ENCODE data around the gene ASAP3. TPM values are rescaled to one million over a fixed set of nuclear protein-coding genes. Genes with fewer than 3 reads are reported as not detected.

The ASAP3 gene
- total RNA-seq, 4 donors from 2014 or later, result 69.3 to 75.7 (median 73.6) TPM

DNA sequence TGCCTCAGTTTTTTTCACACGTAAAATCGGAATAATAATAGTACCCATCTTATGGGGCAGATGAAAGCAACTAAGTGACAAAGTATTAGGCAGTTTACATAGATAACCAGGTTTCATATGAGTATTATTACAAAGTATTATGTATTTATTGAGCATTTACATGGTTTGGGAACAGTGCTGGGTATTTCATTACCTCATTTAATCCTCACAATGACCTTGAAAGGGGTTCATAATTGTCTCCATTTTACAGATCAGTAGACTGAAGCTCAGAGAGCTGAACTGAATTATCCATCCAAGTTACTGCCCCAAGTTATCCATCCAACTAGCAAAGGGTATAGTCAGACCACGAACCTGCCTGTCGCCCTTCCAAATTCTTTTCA is 80.6 kb downstream of the ASAP3 start:
- no peak overlapping the region for H3K4me3 ChIP-seq (replicated peaks in 1 of 3)
- intact Hi-C loops (cut with DNase I), result loop anchor here (10.0 kb wide), 1 partner anchor 59 kb away; the partner anchor contains the start of gene HNRNPR

DNA sequence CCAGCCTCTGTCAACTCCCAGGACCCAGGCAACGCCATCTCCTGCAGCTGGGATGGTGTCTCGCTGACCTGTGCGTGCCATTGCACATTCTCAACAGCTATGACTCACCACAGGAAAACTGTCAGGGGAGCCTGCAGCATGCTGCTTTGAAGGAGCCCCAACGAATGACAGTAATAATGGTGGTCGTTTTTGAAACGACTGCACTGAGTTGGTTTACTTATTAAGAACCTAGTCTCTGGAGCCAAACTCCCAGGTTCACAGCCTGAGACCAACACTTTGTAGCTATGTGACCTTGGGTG is 81.0 kb downstream of the ASAP3 start:
- Histone ChIP-seq H3K36me3 (no peaks in the 10 kb centered on the region), H3K27me3 (no peaks in the 10 kb centered on the region), H3K4me1 (peaks cover 5 to 28% of the 10 kb centered on the region in 2 donors), H3K27ac (peak overlapping the region; percentile 19 to 69 (median 69)), H3K9me3 (no peaks in the 10 kb centered on the region), H3K4me3 (replicated peaks in 1 of 3) (no peak overlapping the region)
- intact Hi-C loops (cut with DNase I), result loop anchor here (10.0 kb wide), 1 partner anchor 58 kb away; the partner anchor contains the start of gene HNRNPR
- TF ChIP-seq POLR2A (IDR thresholded peaks at IDR 0.05), result no peak
- TF ChIP-seq, protein P1, sequence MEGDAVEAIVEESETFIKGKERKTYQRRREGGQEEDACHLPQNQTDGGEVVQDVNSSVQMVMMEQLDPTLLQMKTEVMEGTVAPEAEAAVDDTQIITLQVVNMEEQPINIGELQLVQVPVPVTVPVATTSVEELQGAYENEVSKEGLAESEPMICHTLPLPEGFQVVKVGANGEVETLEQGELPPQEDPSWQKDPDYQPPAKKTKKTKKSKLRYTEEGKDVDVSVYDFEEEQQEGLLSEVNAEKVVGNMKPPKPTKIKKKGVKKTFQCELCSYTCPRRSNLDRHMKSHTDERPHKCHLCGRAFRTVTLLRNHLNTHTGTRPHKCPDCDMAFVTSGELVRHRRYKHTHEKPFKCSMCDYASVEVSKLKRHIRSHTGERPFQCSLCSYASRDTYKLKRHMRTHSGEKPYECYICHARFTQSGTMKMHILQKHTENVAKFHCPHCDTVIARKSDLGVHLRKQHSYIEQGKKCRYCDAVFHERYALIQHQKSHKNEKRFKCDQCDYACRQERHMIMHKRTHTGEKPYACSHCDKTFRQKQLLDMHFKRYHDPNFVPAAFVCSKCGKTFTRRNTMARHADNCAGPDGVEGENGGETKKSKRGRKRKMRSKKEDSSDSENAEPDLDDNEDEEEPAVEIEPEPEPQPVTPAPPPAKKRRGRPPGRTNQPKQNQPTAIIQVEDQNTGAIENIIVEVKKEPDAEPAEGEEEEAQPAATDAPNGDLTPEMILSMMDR (IDR thresholded peaks at IDR 0.05), result no peak
- DNase-seq, result no peak
- 32 to 54% methylated on average over 6 of the region's 6 CpGs for WGBS, 2 donors

More for the DNA sequence above, 80.6 kb downstream of the ASAP3 start:
- no peaks in the 10 kb centered on the region for H3K27me3 ChIP-seq
- peak overlapping the region; percentile 19 to 69 (median 69) for H3K27ac ChIP-seq
- H3K4me1 ChIP-seq, result peaks cover 5 to 28% of the 10 kb centered on the region in 2 donors
- peaks cover 0 to 2% of the 10 kb centered on the region in 2 donors for H3K36me3 ChIP-seq
- no peak for DNase-seq
- TF ChIP-seq POLR2A (IDR thresholded peaks at IDR 0.05), result no peak
- TF ChIP-seq, protein P1 (IDR thresholded peaks at IDR 0.05), result no peak
- 52 to 61% methylated on average over 4 of the region's 4 CpGs for WGBS, 2 donors
- H3K9me3 ChIP-seq, result no peaks in the 10 kb centered on the region

DNA sequence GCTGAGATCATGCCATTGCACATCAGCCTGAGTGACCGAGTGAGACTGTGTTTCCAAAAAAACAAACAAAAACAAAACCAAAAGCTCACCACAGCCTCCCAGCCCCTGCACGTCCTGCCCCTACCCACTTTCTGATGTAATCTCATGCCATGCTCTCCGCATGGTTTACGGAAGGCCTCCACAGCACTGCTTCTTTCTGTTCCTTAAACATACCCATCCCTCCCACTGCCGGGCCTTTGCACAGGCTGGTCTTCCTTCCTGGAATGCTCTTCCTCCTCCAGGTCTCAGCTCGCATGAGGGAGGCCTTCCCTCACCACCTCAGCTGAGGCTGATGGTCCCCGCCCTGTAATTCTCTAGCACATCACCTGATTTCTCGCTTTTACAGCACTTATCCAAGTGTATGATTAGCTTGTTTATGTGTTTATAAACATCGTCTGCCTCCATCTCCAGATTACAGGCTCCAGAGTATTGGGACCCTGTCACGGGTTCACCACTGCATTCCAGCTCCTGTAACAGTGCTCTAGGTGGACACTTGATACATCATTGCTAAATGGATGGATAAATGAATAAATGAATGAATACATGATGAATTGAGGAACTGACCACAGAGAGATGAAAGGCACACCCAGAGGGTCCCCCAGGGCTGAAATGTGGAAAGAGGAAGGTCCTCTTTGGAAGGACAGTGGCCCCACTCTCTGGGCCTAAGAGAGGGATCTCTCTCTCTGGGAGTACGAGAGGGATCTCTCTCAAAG is 81.5 kb downstream of the ASAP3 start:
- 83 to 90% methylated on average over 11 of the region's 11 CpGs for WGBS, 2 donors
- TF ChIP-seq, protein P1 (IDR thresholded peaks at IDR 0.05), result no peak
- TF ChIP-seq POLR2A (IDR thresholded peaks at IDR 0.05), result no peak
- Histone ChIP-seq H3K27me3 (no peaks in the 10 kb centered on the region), H3K9me3 (no peaks in the 10 kb centered on the region), H3K4me1 (peaks cover 5 to 28% of the 10 kb centered on the region in 2 donors), H3K4me3 (replicated peaks in 1 of 3) (no peak overlapping the region), H3K36me3 (no peaks in the 10 kb centered on the region), H3K27ac (peak overlapping the region in 2 of 3 donors; percentile 69)
- DNase-seq, result no peak
- intact Hi-C loops (cut with DNase I), result loop anchor here (10.0 kb wide), 1 partner anchor 58 kb away; the partner anchor contains the start of gene HNRNPR

DNA sequence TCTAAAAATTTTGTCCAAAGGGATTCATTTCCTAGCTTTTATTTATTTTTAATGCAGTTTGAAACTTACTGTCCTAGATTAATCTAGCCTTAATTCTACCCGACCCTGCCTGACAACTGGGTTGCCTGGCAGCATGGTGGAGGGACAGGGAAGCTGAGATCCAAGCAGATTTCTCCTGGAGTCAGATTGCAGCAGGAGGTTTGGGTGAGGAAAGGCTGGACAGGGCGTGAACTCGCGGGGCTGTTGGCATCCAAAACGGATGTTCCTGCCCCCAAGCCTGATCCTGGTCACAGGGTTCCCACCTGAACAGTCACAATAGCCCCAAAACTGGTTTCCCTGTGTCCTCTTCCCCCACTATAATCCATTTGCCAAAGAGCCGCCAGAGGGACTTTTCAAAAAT is 82.7 kb downstream of the ASAP3 start:
- TF ChIP-seq POLR2A (IDR thresholded peaks at IDR 0.05), result no peak
- TF ChIP-seq, protein P1 (IDR thresholded peaks at IDR 0.05), result no peak
- Histone ChIP-seq H3K27me3 (no peaks in the 10 kb centered on the region), H3K36me3 (no peaks in the 10 kb centered on the region), H3K4me1 (peaks cover 5 to 28% of the 10 kb centered on the region in 2 donors), H3K9me3 (no peaks in the 10 kb centered on the region), H3K27ac (peak overlapping the region in 2 of 3 donors; percentile 21 to 35), H3K4me3 (replicated peaks in 1 of 3) (no peak overlapping the region)
- WGBS, 2 donors, result 83 to 86% methylated on average over 6 of the region's 6 CpGs
- no peak for DNase-seq
- intact Hi-C loops (cut with DNase I), result loop anchor here (10.0 kb wide), 1 partner anchor 57 kb away; the partner anchor contains the start of gene HNRNPR

Measured in thyroid gland (tissue), 4 donors.